Stimulated activated CD8-positive, alpha-beta memory T cell treated with anti-CD3 and anti-CD28 coated beads, Interleukin-15, amount 100 ng/mL, for 24 hours (primary cell): ENCODE data around the gene ADPGK.

ENCODE experiments used
- DNase-seq: peaks from one replicate; pipeline ENCODE4 v3.0.0-alpha.2; 2020; ENCODE audit warnings: low read depth

The ADPGK gene

DNA sequence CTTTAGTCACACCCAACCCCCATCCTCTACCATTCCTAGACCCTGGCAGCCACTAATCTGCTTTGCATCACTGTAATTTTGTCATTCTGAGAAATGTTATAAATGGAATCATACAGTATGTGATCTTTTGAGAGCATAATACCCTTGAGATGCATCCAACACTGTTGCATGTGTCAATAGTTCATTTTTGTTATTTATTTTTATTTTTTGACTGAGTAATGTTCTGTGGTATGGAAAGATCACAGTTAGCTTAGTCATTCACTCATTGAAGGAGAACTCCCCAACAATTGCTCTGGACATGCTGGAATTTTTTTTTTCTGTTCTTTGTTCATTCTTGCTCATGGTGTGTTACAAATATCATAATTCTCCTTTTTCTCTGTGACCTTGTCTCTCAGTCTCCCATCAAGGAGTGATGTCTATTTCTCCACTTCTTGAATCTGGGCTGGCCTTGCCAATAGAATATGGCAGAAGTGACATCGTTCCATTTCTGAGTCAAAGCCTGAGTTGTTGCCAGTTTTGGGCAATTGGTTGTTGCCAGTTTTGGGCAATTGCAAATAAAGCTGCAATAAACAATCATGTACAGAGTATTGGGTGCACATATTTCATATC is 6.8 kb upstream of the ADPGK start:
- no peak for DNase-seq

DNA sequence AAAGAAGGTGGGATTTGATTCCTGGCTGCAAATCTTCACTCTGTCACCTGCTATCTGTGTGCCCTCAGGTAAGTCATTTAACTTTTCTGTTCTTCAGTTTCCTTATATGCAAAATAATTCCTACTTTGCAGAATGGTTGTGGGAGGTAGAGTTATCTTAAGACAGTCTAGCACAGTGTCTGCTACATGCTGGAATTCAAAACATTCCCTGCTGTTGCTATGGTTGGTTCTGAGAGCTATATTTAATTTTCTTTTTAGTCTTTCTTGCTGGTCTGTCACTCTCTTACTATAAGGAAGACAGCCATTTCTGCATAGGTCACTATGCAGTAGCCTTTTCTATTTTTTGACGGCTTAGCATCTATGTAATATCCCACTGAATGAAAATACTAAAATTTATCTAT is 4.0 kb upstream of the ADPGK start:
- no peak for DNase-seq

DNA sequence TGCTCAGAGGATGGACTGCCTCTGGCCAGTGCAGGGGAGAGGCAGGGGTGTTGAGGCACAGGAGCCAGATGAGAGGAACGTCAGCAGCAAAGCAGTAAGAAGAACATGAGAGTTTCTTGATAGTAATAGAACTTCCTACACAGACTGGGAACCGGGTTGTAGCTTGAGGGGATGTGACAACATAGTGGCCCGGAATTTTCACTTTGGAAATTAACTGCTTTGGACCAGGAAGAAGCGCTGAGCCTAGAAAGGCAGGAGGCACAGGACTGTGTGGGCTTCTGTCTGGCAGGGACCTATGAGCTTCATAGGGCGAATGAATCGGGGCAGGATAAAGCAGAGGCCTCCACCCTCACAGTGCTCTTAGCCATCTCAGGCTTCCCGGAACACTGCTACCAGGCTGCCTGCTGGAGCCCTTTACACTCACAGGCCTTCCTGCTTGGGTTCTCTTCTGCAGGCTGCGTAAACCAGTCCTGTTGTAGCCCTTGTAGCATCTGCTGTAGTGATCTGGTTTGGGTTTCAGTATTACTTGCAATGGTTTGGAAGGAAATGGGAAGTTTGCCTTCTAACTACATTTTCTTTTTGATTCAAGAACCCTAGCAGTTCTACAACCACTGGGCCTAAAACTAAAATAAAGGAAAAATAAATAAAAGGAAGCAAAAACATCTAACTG is 3.3 kb upstream of the ADPGK start:
- no peak for DNase-seq

DNA sequence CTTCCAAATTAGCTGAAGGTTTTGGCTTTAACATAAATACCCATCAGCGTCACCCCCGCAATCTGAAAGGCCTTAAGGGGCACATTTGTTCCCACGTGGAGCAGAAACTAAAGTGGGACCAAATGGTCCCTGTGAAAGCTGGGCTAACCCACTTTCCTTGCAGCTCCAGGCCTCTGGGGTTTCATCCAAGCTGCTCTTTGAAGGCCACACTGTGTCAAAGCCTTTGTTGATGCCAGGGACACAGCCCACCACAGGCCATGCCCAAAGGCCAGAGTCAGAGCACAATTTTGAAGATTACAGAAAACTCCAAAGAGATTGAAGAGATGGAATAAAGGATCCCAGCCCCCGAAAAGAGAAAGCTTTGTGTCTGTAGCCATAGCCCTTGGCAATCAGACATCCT is 2.7 kb upstream of the ADPGK start:
- DNase-seq: no peak

DNA sequence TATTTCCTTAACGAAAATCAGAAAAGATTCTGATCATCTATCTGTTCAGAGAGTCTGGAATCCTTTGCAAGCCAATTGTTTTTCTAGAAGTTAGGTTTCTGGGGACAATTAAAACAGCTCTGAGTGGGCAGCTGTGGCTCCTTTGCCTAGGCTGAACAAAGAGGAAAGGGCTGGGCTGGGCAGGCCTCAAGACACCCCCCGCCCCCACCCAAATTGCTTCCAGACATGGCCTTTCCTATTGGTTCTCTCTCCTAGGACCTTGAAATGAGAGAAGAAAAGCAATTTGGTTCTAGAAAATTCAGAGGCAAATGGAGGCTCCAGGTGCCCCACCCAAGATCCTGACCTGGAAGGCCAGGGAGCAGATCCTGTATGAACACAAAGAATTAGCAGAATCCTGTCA is 2.3 kb upstream of the ADPGK start:
- DNase-seq: no peak

DNA sequence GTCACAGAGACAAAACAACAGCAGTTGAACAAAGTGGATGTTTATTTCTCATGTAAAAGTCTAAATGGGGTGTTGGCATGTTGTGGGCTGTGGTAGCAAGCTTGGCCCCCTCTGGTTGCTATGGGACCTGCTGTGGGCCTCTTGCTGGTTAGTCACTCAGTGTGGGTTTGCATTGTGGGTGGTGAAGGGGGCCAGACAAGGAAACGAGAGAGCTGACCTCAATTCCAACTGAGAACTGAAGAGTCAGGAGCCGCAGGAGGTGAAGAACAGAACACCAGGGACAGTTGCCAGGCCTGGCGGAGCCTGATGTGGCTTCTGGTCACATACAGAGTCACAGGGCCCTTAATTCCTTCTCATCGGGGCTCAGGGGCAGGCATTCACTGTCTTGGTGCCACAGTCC is 1.9 kb upstream of the ADPGK start:
- no peak for DNase-seq

DNA sequence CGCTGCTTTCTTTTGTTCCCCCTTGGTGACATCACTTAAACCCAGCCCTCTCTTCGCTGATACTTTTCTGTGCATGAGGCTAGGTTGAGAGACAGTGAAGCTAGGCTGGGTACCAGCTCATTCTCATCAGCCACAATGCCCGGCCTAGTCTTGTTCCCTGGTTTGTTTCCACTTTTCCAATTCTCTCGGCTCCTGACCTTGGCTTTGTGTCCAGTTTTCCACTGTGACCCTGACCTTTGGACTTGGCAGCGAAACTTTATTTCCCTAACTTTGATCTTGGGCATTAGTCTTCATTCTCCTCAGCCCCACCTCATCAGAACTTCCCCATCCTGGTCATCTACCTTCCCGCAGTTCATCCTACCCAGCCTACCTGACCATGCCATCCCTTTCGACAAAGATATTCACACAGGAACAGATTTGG is 908 bp upstream of the ADPGK start:
- no peak for DNase-seq

DNA sequence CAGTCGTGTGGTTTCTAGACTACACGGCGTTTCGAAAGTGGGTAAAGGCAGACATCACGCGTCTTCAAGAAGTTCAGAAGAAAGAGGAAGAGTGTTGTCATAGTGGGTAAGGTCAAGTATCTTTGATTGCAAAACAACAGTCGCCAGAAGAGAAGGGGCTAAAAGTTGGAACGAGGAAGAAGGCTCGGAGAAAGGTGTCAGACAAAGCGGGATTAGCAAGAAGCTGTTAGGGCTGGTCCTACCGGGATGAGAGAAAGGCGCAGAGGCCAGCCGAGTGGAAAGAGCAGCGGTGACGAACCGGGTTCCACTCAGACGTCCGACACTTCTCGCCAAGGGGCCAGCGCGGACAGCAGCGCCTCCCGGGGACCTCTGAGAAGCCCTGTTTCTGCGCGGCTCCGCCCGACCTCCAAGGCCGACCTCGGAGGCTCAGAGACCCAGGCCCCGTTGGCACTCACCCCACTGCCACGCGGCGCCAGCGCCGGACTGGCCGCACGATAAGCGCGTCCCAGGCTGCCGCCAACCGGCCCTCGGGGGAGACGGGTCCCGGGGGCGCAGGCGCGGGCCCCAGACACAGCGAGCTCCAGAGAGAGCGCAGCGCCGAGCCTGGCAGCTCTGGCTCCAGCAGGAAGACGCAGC is 436 bp downstream of the ADPGK start:
- no peak for DNase-seq

DNA sequence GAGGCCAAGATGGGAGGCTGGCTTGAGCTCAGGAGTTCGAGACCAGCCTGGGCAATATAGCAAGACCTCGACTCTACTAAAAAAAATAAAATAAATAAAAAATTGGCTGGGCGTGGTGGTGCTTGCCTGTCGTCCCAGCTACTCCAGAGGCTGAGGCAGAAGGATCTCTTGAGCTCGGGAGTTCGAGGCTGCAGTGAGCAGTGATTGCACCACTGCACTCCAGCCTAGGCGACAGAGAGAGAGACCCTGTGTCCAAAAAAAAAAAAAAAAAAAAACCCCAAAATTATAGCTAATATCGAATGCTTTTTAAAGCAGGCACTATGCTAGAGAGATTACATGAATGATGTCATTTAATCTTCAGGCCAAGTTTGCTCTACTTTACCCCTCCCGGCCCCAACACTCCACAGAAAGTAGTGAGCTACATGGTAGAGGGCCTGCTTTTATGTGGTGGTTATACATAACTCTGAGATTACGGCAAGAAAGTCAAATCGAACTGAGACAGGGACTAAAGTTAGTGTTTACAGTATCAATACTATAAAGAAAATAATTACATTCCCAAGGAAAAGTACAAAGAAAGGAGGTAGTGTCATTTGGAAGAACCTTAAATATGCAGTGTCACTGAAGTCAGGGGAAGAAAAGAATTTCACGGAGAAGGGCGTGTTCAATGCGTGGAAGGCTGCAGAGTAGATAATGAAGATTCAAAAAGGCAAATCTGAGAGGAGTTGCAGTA is 1.1 kb downstream of the ADPGK start:
- DNase-seq: no peak

DNA sequence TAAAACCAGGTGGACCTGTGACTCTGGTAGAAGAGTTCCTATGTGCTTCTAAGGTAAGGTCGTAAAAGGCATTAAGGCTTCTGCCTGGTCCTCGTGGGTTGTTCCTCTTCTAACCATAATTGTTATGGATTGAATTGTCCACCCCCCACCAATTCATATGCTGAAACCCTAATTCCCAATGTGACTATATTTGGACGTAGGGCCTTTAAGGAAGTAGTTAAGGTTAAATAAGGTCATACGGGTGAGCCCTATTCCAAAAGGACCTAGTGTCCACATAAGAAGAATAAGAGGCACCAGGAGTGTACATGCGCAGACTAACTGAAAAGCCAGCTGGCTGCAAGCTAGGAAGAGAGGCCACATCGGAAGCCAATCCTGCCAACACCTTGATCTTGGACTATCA is 1.9 kb downstream of the ADPGK start:
- no peak for DNase-seq

DNA sequence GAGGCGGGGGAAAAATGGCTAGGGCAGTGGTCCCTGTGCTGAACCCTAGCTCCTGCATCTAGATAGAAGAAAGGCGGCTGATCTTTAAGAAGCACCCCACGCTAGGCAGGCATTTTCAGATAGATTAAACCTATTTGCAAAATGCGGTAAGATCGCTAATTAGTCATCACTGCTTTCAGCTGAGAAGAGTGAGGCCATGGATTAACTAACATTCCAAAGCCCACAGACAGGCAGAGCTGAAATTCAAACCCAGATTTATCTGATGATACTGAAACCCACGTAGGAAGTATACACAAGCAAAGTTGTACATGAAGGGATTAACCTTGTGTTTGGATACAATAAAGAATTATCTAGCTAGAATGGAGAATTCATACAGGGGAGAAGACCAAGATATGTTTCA is 4.8 kb downstream of the ADPGK start:
- no peak for DNase-seq

DNA sequence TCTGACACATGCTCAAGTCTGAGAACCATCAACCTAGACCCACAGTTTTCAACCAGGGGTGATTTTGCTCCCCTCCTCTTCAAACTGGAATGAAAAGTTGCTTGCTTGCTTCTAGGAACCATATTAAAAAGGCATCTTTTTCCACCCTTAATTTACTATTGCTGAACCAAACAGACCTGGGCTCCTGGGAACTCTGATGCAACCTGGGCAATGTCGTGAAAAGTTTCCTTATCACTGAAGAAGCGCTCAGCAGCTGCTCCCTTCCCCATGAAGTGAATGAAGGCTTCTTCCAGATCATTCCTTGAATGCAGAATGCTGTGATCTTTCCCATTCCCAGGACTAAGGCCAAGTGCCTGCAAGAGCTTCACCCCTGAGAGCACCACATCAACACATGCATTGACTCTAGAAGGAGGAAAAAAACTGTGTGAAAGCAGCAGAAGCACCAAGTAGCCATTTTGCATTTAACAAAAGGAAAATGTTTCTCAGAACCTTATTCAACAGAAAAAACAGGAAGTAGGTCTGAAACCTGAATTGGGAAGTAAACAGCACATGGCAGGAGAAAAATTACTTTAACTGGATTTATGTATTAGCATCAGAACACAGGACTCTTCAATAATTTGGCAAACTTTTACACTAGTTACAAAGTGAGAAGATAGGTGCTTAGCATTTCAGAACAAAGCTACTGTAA is 8.7 kb downstream of the ADPGK start:
- no peak for DNase-seq

DNA sequence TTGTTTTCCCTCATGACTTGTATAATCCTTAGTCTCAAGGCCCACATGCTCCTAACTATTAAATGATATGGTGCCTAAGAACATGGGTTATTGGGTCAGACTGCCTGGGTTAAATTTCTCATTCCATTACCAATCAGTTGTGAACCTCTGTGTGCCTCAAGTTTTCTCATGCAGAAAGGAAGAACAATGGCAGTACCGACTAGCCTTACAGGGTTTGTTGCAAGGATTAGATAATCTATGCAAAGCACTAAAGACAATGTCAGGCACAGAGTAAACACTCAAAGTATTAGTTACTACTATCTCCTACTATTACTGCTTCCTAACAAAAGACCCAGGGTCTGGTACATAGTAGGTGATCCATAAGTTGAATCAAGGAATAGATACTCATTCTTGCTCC is 12.2 kb downstream of the ADPGK start:
- DNase-seq: no peak

DNA sequence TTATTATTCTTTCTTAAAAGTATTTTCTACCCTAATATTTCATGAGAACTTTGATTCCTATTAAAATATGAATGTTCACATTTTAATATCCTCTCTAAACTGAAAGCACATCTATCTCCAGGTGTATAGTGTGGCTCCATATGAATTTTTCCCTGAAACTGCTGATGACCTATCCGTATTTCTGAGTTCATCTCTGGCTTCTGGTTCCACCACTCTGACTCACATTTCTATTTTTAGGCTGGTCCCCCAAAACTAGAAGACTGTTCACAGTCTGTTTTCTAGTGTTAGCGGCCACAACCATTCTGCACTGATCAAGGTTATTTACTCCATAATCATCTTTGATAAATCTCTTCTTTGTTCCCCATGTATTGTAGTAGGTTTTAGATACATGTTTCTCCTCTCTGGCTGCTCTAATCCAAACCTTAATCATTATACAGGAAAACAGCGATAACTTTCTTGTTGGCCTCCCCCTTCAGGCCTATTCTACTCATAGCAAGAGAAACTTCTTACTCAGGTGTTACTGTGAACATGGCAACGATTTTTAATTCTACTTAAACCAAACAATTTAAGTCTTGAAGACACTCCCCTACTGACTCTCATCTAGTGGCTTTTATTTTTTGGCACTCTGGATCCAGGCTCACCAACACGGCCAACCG is 12.8 kb downstream of the ADPGK start:
- DNase-seq: no peak

DNA sequence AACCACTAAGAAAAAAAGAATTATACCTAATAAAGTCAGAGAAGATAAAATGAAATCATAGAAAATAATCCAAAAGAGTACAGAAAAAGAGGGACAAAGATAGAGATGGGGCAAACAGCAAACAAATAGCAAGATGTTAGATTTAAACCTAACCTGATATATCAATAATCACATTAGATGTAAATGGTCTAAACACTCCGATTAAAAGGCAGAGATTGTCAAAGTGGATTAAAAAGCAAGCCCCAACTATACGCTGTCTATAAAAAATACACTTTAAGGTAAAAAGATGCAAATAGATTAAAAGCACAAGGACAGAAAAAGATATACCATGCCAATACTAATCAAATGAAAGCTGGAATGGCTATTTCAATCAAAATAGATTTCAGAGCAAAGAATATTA is 16.8 kb downstream of the ADPGK start:
- DNase-seq: no peak

DNA sequence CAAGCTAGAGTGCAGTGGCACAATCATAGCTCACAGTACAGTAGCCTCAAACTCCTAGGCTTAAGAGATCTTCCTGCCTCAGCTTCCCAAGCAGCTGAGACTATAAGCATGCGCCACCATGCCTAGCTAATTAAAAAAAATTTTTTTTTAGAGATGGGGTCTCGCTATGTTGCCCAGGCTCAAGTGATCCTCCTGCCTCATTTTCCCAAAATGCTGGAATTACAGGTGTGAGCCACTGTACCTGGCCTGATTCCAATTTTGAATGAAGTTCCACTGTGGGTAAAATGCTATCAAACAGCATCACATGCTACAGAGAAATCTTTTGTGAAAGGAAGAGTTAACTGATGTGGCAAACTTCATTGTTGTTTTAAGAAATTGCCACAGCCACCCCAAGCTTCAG is 17.5 kb downstream of the ADPGK start:
- DNase-seq: no peak

DNA sequence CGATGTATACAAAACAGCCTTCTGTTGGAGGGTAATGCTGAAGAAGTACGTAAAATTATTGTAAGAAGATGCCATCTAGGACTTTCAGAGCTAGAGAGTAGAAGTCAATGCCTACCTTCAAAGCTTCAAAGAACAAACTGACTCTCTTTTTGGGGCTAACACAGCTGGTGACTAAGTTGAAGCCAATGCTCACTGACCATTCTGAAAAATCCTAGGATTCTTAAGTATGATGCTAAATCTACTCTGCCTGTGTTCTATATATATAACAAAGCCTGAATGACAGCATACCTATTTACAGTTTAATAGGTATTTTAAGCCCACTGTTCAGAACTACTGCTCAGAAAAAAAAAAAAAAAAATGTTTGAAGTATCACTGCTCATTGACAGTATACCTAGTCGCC is 18.9 kb downstream of the ADPGK start:
- DNase-seq: no peak

DNA sequence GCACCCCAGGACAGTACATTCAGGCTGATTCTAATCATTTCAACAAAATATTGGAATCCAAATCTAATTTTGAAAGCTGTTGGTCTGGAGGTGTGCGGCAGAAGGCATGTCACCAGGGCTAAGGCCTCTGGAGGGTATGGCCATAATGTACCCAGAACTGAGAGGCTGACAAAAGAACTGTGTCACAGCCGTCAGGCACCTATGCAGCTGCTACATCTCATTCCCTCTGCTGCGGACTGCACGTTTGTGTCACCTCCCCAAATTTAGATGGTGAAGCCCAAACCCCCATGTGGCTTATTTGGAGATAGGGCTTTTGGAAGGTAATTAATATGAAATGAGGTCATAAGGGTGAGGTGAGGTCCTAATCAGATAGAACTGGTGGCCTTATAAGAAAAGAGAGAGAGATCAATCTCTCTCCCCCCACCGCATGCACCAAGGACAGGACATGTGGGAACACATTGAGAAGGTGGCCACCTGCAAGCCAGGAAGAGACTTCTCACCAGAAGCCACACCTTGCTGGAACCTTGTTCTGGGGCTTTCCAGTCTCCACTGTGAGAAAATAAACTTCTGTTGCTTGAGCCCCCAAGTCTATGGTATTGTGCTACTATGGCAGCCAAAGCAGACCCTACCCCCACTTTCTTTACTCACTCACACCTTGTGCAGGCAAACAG is 22.8 kb downstream of the ADPGK start:
- DNase-seq: no peak

DNA sequence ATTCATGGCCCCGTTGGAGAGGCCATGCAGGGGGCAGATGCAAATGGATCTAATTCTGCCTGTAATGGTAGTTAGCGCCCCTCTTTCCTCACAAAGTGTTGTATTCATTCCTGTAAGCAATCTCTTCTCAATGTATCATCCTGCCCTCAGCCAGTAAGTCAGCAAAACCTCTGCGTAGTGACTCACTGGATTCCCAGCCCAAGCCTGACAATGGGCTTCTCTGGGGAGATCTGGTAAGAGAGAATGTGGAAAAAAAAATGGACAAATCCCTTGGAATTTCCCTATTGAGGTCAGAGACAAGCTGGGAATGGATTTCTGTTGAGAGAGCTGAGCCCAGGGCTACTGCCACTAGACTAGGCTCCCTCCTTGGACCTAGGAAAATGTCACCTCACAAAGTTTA is 25.4 kb downstream of the ADPGK start:
- DNase-seq: no peak

DNA sequence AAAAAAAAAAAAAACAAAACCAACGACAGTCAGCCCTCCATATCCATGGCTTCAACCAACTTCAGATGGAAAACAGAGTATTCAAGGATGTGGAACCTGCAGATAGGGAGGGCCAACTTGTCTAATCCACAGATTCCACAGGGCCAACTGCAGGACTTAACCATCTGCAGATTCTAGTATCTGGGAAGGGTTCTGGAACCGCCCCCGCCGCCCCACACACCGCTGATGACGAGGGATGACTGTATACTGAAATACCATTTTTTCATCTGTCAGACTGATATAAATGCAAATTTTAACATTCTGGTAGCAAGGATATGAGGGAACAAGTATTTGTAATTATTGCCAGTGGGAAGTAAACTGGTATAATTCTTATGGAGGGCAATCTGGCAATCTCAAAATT is 29.5 kb downstream of the ADPGK start:
- no peak for DNase-seq

DNA sequence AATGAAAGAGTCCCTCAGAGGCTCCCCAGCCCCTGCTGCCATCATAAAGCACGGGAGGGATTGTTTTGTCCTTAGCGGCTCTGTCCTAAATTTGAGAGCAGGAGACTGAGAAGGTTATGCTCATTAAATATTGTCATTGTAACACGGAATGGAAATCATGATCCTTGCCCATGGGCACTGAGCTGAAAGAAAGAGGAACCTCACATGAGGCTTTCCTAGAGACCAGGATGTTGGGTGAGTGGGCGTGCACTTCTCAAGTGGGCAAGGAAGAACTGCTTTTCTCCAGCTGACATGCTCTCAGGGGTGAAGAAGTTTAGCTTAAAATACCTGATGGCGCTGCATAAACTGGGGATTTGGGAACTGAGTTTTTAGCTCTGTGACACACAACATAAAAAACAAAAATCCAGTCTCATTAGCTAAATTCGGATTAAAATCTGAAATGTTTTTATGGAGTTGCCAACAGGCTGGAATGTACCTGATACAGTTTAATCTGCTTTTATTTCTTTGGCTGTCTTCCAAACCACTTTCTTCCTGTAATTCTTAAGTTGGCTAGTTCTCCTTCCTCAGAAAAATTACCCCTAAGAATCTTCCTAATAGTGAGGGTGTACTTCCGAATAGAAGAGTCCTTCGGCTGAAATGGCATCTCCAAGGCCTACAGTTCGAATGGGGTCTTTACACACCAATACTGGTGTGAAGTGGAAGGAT is 31.7 kb downstream of the ADPGK start:
- DNase-seq: no peak
